Ovary (tissue), 3 donors: ENCODE data around the gene GSTM2.

ENCODE experiments used
- EP300 ChIP-seq: sonication (generic); formaldehyde crosslinking; IDR thresholded peaks from one replicate; pipeline ENCODE4 v1.6.1; 2017; ENCODE audit warnings: antibody characterized with exemption
- TF ChIP-seq, protein P1 (sequence below), 3 donors: fragments of 450-650 bp in 2 of 3; fragments of 200-600 bp in 1 of 3; IDR thresholded peaks; one replicate each; pipeline versions ENCODE4 v1.5.1 to v1.8.0; 2016 to 2022; ENCODE audit warnings: antibody characterized with exemption in 3 of 3, mild to moderate bottlenecking in 1 of 3
- donor health status: DM: no; HTN: no; CAD: no.

DNA sequence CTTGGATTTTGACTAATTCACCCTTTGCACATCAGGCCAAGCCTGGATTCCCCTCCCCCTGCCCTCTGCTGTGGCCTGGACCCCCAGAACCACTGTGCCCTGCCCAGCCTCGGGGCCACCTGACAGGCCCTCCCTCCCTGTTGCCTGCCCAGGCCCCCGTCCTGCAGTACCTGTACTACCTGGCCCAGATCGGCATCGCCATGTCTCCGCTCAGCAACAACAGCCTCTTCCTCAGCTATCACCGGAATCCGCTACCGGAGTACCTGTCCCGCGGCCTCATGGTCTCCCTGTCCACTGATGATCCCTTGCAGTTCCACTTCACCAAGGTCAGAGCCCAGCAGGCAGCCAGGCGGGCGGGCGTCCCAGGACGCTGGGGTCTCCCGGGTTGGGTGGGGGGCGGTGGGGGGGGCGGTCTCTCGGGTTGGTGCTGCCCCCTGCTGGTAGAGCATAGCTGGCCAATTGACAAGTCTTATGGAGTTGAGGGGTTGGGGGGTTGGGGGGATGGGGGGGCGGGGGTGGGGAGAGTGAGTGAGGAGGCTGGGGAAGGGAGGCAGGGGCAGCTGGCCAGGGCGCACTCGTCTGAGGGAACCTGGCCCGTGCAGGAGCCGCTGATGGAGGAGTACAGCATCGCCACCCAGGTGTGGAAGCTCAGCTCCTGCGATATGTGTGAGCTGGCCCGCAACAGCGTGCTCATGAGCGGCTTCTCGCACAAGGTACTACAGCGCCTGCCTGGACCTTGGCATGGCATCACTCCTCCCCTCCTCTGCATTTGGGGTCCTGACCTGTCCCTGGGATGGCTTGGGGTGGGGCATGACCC lies 37.6 kb upstream of the GSTM2 start:
- TF ChIP-seq, protein P1, sequence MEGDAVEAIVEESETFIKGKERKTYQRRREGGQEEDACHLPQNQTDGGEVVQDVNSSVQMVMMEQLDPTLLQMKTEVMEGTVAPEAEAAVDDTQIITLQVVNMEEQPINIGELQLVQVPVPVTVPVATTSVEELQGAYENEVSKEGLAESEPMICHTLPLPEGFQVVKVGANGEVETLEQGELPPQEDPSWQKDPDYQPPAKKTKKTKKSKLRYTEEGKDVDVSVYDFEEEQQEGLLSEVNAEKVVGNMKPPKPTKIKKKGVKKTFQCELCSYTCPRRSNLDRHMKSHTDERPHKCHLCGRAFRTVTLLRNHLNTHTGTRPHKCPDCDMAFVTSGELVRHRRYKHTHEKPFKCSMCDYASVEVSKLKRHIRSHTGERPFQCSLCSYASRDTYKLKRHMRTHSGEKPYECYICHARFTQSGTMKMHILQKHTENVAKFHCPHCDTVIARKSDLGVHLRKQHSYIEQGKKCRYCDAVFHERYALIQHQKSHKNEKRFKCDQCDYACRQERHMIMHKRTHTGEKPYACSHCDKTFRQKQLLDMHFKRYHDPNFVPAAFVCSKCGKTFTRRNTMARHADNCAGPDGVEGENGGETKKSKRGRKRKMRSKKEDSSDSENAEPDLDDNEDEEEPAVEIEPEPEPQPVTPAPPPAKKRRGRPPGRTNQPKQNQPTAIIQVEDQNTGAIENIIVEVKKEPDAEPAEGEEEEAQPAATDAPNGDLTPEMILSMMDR (IDR thresholded peaks at IDR 0.05), result no peak
- TF ChIP-seq EP300, result no peak
